Measurements from ENCODE around the gene APOL5.
"Not testable (repeated sequence)": the region's sequence is repeated elsewhere in the genome, so short reads cannot be mapped to it uniquely, and the experiment has no call there.

Gene APOL5

DNA sequence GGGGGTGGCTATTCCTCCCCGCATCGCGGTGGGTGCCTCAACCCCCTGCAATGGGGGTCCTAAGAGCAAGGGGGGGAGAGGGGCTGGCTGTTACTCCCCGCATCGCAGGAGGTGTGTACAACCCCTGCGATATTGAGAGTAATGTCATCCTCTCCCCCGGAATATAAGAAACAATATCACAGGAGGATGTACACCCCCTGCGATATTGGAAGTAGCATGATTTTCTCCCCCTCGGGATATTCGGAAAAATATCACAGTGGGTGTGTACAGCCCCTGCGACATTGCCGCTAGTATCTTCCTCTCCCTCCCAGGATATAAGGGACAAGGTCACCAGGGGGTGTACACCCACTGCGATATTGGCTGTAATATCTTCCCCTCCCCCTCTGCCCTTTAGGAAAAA, 22.5 kb upstream of the APOL5 start:
- no peak for DNase-seq (ENCODE audit: low spot score)
- TF ChIP-seq CTCF (IDR thresholded peaks at IDR 0.05) = no peak
- Histone ChIP-seq H3K4me3 (no peak overlapping the region), H3K27ac (no peak overlapping the region)

GRCh38 chr22:35697142-35697541, 20.5 kb upstream of the APOL5 start:
- no peak for TF ChIP-seq CTCF (IDR thresholded peaks at IDR 0.05)
- no peak for DNase-seq (ENCODE audit: low spot score)
- no peak overlapping the region for H3K4me3 ChIP-seq
- H3K27ac ChIP-seq = no peak overlapping the region

GRCh38 chr22:35699852-35700251, 17.8 kb upstream of the APOL5 start:
- not testable (repeated sequence) for DNase-seq (ENCODE audit: low spot score); H3K27ac ChIP-seq; H3K4me3 ChIP-seq

GRCh38 chr22:35703861-35704584, 13.6 kb upstream of the APOL5 start:
- no peak for TF ChIP-seq CTCF (IDR thresholded peaks at IDR 0.05)
- DNase-seq (ENCODE audit: low spot score) = no peak

GRCh38 chr22:35705141-35705540, 12.5 kb upstream of the APOL5 start:
- no peak for TF ChIP-seq CTCF (IDR thresholded peaks at IDR 0.05)
- no peak overlapping the region for H3K4me3 ChIP-seq
- no peak for DNase-seq (ENCODE audit: low spot score)
- no peak overlapping the region for H3K27ac ChIP-seq

More at GRCh38 chr22:35703861-35704584, 13.6 kb upstream of the APOL5 start:
- no peak overlapping the region for H3K4me3 ChIP-seq
- no peak overlapping the region for H3K27ac ChIP-seq

DNA sequence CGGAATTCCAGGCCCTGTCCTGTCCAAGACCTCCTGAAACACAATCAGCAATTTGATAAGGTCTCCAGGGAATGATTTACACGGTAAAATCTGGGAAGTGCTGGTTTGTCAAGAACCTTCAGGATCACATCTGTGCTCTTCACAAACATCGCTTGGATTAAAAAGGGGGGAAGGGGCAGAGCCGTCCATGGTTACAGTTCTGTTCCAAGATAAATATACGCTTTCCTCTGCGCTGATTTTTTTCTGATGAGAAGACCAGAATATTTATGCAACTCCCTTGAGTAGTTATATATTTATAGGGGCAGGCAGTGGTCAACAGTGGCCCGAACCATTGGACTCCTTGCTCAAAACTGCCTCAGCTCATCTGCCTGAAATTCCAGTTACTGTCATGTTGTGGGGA, 9.2 kb upstream of the APOL5 start:
- TF ChIP-seq CTCF (IDR thresholded peaks at IDR 0.05) = no peak
- no peak overlapping the region for H3K4me3 ChIP-seq
- no peak for DNase-seq (ENCODE audit: low spot score)
- no peak overlapping the region for H3K27ac ChIP-seq

- Histone ChIP-seq H3K27ac (no peak overlapping the region), H3K4me3 (no peak overlapping the region)
- no peak for DNase-seq (ENCODE audit: low spot score)
- TF ChIP-seq CTCF (IDR thresholded peaks at IDR 0.05) = no peak
Measured at GRCh38 chr22:35708917-35709316, 8.8 kb upstream of the APOL5 start.

Data from coronary artery (tissue), 2 donors.